Activated naive CD8-positive, alpha-beta T cell treated with anti-CD3 and anti-CD28 coated beads for 36 hours (primary cell): ENCODE measurements around the gene UHRF2. TPM values are rescaled to one million over a fixed set of nuclear protein-coding genes. Genes with fewer than 3 reads are reported as not detected.

ENCODE experiments used
- DNase-seq: peaks from one replicate; pipeline ENCODE4 v3.0.0; 2021
- H3K27ac Mint-ChIP-seq: one replicate; pipeline ENCODE4 v1.8.0; 2022; ENCODE audit warnings: mild to moderate bottlenecking, moderate library complexity, mixed read lengths
- H3K27me3 Mint-ChIP-seq: one replicate; pipeline ENCODE4 v1.8.0; 2022; ENCODE audit warnings: mild to moderate bottlenecking, mixed read lengths
- H3K36me3 Mint-ChIP-seq: one replicate; pipeline ENCODE4 v1.8.0; 2021; ENCODE audit warnings: mild to moderate bottlenecking, mixed read lengths
- H3K4me1 Mint-ChIP-seq: one replicate; pipeline ENCODE4 v1.8.0; 2021; ENCODE audit warnings: mixed read lengths
- H3K4me3 Mint-ChIP-seq: one replicate; pipeline ENCODE4 v1.8.0; 2022; ENCODE audit warnings: mild to moderate bottlenecking, moderate library complexity, mixed read lengths
- H3K9me3 Mint-ChIP-seq: one replicate; pipeline ENCODE4 v1.8.0; 2022; ENCODE audit warnings: mixed read lengths
- total RNA-seq, 2 experiments: library from RNA; stranded (reverse); gene quantifications; one replicate each; pipeline ENCODE4 v1.2.3, GENCODE V29; 2021

Gene UHRF2
- total RNA-seq, 2 experiments from 2014 or later: 42.3 to 44.3 TPM

DNA sequence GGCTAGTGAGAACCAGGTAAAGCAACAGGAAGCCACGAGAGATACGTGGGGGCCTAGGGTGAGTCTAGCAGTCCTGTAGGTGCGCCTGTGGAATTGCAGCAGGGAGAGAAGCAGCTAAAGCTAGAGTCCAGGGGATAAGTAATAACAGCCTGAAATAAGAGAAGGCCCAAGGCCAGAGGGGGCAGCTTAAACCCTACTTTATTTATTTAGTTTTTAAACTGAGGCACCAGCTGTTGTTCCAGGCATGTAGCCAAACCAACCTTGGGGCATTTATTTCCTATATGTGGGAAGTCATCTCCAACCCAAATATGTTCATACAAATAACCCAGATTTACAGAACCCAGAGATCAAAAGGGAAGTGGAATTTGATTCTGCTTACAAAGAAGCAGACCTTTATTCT, 139.0 kb downstream of the UHRF2 start:
- no peak overlapping the region for H3K27ac Mint-ChIP-seq
- H3K4me3 Mint-ChIP-seq: no peak overlapping the region
- H3K27me3 Mint-ChIP-seq: peaks cover 3% of the 10 kb centered on the region
- no peaks in the 10 kb centered on the region for H3K36me3 Mint-ChIP-seq
- no peak for DNase-seq
- H3K4me1 Mint-ChIP-seq: peaks cover 2% of the 10 kb centered on the region
- no peaks in the 10 kb centered on the region for H3K9me3 Mint-ChIP-seq

DNA sequence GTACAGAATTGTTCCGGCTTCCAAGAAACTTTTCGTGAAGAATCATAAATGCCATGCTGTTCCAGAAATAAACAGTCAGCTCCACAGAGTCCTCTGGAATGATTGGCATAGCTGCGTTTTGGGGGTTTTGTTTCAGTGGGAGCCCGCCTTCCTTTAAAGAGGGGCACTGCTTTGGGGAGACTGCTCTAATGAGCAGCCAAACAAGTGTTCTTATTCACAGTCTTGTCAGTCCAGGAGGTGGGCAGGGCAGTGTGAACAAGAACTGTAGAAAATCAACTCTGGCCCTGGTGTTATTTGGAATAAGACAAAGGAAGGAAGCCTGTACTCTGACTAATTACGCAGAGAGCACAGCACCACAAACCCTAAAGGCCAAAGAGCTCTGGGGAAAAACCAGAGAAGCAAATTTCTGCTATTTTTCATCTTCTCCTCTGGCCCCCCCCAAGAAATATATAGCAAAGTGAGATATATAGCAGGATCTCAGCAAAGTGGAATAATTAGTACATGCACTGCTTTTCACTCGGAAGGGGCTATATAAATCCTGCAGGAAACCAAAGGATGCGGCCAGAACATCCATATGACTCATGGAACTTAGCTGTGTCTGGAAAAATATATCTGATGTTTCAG, 139.6 kb downstream of the UHRF2 start:
- Mint-ChIP-seq H3K4me1 (peaks cover 2% of the 10 kb centered on the region), H3K4me3 (no peak overlapping the region), H3K9me3 (no peaks in the 10 kb centered on the region), H3K27me3 (peaks cover 3% of the 10 kb centered on the region), H3K27ac (no peak overlapping the region), H3K36me3 (no peaks in the 10 kb centered on the region)
- DNase-seq: no peak

DNA sequence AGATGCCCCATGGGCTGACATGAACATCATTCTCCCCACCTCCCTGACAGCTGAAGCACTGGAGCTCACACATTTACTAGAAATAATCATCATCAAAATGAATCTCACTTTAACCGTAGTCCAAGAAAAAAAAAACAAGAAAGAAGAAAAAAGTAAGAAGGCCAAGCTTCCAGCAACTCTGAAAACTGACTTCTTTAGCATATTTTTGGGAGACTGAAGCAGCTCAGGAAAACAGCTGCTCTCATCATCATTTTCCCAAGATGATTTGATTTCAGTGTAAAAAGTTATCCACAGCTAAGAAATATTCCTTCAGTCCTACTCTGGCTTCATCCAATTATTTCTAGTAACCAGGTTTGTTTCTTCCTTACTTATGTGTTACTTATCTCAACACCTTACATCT, 140.9 kb downstream of the UHRF2 start:
- DNase-seq: no peak
- H3K27me3 Mint-ChIP-seq: peaks cover 3% of the 10 kb centered on the region
- H3K4me1 Mint-ChIP-seq: peaks cover 2% of the 10 kb centered on the region
- no peak overlapping the region for H3K27ac Mint-ChIP-seq
- H3K36me3 Mint-ChIP-seq: no peaks in the 10 kb centered on the region
- no peaks in the 10 kb centered on the region for H3K9me3 Mint-ChIP-seq
- no peak overlapping the region for H3K4me3 Mint-ChIP-seq

Other genes starting within 250 kb of the UHRF2 start
- gene IL33, start 197.4 kb upstream of the UHRF2 start, total RNA-seq: not detected
- not detected for gene TPD52L3, start 84.8 kb upstream of the UHRF2 start, total RNA-seq
- under 1 TPM; 0.64 to 0.68 TPM for gene GLDC, start 232.5 kb downstream of the UHRF2 start, total RNA-seq